ENCODE results near the gene CRYBB1.

The CRYBB1 gene

GRCh38 chr22:26618455-26618854 is 628 bp upstream of the CRYBB1 start:
- Histone ChIP-seq H3K4me3 (ENCODE audit: low read length) (no peak overlapping the region), H3K36me3 (replicated peaks; ENCODE audit: low read depth, low read length) (no peaks in the 10 kb centered on the region), H3K27me3 (ENCODE audit: low read depth, low read length) (peaks cover 4% of the 10 kb centered on the region), H3K79me2 (ENCODE audit: low read length) (no peaks in the 10 kb centered on the region), H2AFZ (ENCODE audit: low read depth, low read length) (no peak overlapping the region), H3K27ac (ENCODE audit: low read length) (no peak overlapping the region), H3K9ac (ENCODE audit: low read length) (no peak overlapping the region), H3K4me2 (ENCODE audit: low read length) (no peak overlapping the region), H3K9me3 (ENCODE audit: insufficient read depth, low read length) (no peaks in the 10 kb centered on the region), H3K4me1 (ENCODE audit: low read length) (peaks cover 12% of the 10 kb centered on the region), H4K20me1 (ENCODE audit: insufficient read depth, low read length) (no peaks in the 10 kb centered on the region)
- TF ChIP-seq CTCF (IDR thresholded peaks at IDR 0.05; ENCODE audit: low read depth, low read length) (no peak), EZH2phosphoT487 (IDR thresholded peaks at IDR 0.05; ENCODE audit: low read depth) (no peak)

GRCh38 chr22:26616650-26617049 is 1.2 kb downstream of the CRYBB1 start:
- no peak overlapping the region for H2AFZ ChIP-seq (ENCODE audit: low read depth, low read length)
- no peak overlapping the region for H3K4me2 ChIP-seq (ENCODE audit: low read length)
- H3K27me3 ChIP-seq (ENCODE audit: low read depth, low read length) = peaks cover 4% of the 10 kb centered on the region

GRCh38 chr22:26615830-26616435 is 1.9 kb downstream of the CRYBB1 start:
- no peak overlapping the region for H3K4me3 ChIP-seq (ENCODE audit: low read length)
- peaks cover 15% of the 10 kb centered on the region for H3K4me1 ChIP-seq (ENCODE audit: low read length)
- H3K27me3 ChIP-seq (ENCODE audit: low read depth, low read length) = peaks cover 4% of the 10 kb centered on the region
- no peak overlapping the region for H3K27ac ChIP-seq (ENCODE audit: low read length)
- no peaks in the 10 kb centered on the region for H3K36me3 ChIP-seq (replicated peaks; ENCODE audit: low read depth, low read length)
- no peaks in the 10 kb centered on the region for H4K20me1 ChIP-seq (ENCODE audit: insufficient read depth, low read length)
- no peaks in the 10 kb centered on the region for H3K9me3 ChIP-seq (ENCODE audit: insufficient read depth, low read length)
- H3K9ac ChIP-seq (ENCODE audit: low read length) = no peak overlapping the region
- no peaks in the 10 kb centered on the region for H3K79me2 ChIP-seq (ENCODE audit: low read length)
- TF ChIP-seq CTCF (IDR thresholded peaks at IDR 0.05; ENCODE audit: low read depth, low read length) (no peak), EZH2phosphoT487 (IDR thresholded peaks at IDR 0.05; ENCODE audit: low read depth) (no peak)
- H2AFZ ChIP-seq (ENCODE audit: low read depth, low read length) = no peak overlapping the region
- H3K4me2 ChIP-seq (ENCODE audit: low read length) = no peak overlapping the region

More at GRCh38 chr22:26616650-26617049, 1.2 kb downstream of the CRYBB1 start:
- no peaks in the 10 kb centered on the region for H4K20me1 ChIP-seq (ENCODE audit: insufficient read depth, low read length)
- H3K4me3 ChIP-seq (ENCODE audit: low read length) = no peak overlapping the region
- H3K27ac ChIP-seq (ENCODE audit: low read length) = no peak overlapping the region
- no peak overlapping the region for H3K9ac ChIP-seq (ENCODE audit: low read length)
- H3K9me3 ChIP-seq (ENCODE audit: insufficient read depth, low read length) = no peaks in the 10 kb centered on the region
- H3K79me2 ChIP-seq (ENCODE audit: low read length) = no peaks in the 10 kb centered on the region
- H3K4me1 ChIP-seq (ENCODE audit: low read length) = peaks cover 12% of the 10 kb centered on the region
- no peak for TF ChIP-seq EZH2phosphoT487 (IDR thresholded peaks at IDR 0.05; ENCODE audit: low read depth)
- no peak for TF ChIP-seq CTCF (IDR thresholded peaks at IDR 0.05; ENCODE audit: low read depth, low read length)
- H3K36me3 ChIP-seq (replicated peaks; ENCODE audit: low read depth, low read length) = no peaks in the 10 kb centered on the region

- Histone ChIP-seq H3K4me1 (ENCODE audit: low read length) (peaks cover 23% of the 10 kb centered on the region), H3K4me2 (ENCODE audit: low read length) (0 out of 2 replicates have a peak overlapping the region, but pooled peaks have one; percentile 15), H3K9me3 (ENCODE audit: insufficient read depth, low read length) (no peaks in the 10 kb centered on the region), H3K36me3 (replicated peaks; ENCODE audit: low read depth, low read length) (no peaks in the 10 kb centered on the region), H3K4me3 (ENCODE audit: low read length) (no peak overlapping the region), H4K20me1 (ENCODE audit: insufficient read depth, low read length) (no peaks in the 10 kb centered on the region), H2AFZ (ENCODE audit: low read depth, low read length) (no peak overlapping the region), H3K27ac (ENCODE audit: low read length) (no peak overlapping the region), H3K9ac (ENCODE audit: low read length) (no peak overlapping the region), H3K79me2 (ENCODE audit: low read length) (no peaks in the 10 kb centered on the region), H3K27me3 (ENCODE audit: low read depth, low read length) (peaks cover 4% of the 10 kb centered on the region)
- no peak for TF ChIP-seq EZH2phosphoT487 (IDR thresholded peaks at IDR 0.05; ENCODE audit: low read depth)
Measured at GRCh38 chr22:26615149-26615548, 2.7 kb downstream of the CRYBB1 start.
